Keratinocyte (primary cell): Measurements from ENCODE around the gene EXOC4. TPM values are rescaled to one million over a fixed set of nuclear protein-coding genes. Genes with fewer than 3 reads are reported as not detected.

Experiments
- DNase-seq: peaks from one replicate; pipeline ENCODE4 v3.0.0-alpha.2; 2011; ENCODE audit warnings: low read depth, missing footprints, low spot score
- FAIRE-seq: peaks from 2 replicates; lab custom pipeline; 2011; peaks lifted over from hg19 to GRCh38; lab: Jason Lieb, UNC
- H2AFZ ChIP-seq: 2 replicates; pipeline ENCODE4 v1.6.0; 2012; ENCODE audit warnings: low read length, control low read depth, inconsistent platforms; ENCODE audit not compliant: control insufficient read depth
- H3K27ac ChIP-seq: 2 replicates; pipeline ENCODE4 v1.5.1; 2011; ENCODE audit warnings: low read length; ENCODE audit not compliant: control insufficient read depth, insufficient read depth
- H3K27me3 ChIP-seq: 3 replicates; pipeline ENCODE4 v1.6.0; 2011; ENCODE audit warnings: low read length; ENCODE audit not compliant: control insufficient read depth, insufficient read depth; ENCODE audit errors: extremely low read depth
- H3K36me3 ChIP-seq, 2 experiments: 2 replicates in 1 of 2; 3 replicates in 1 of 2; pipeline ENCODE4 v1.5.1; 2011; ENCODE audit warnings: low read length in 2 of 2, mild to moderate bottlenecking in 1 of 2; ENCODE audit not compliant: control insufficient read depth in 2 of 2, insufficient read depth in 2 of 2; ENCODE audit errors: extremely low read depth in 1 of 2
- H3K4me1 ChIP-seq: 3 replicates; pipeline ENCODE4 v1.5.1; 2011; ENCODE audit warnings: low read length; ENCODE audit not compliant: control insufficient read depth, insufficient read depth; ENCODE audit errors: extremely low read depth
- H3K4me2 ChIP-seq: 3 replicates; pipeline ENCODE4 v1.6.0; 2011; ENCODE audit warnings: low read depth, low read length; ENCODE audit not compliant: control insufficient read depth, insufficient read depth; ENCODE audit errors: extremely low read depth
- H3K4me3 ChIP-seq, 3 experiments: fragments of 200-600 bp in 1 of 3; sonication (generic) in 1 of 3; 2 replicates in 2 of 3; 3 replicates in 1 of 3; pipeline ENCODE4 v1.5.1; 2011 to 2016; ENCODE audit warnings: low read length in 3 of 3, mild to moderate bottlenecking in 3 of 3, control low read depth in 2 of 3, inconsistent platforms in 1 of 3, low read depth in 1 of 3, mixed read lengths in 1 of 3, mixed run types in 1 of 3, moderate library complexity in 1 of 3; ENCODE audit not compliant: control insufficient read depth in 2 of 3, insufficient read depth in 2 of 3; ENCODE audit errors: extremely low read depth in 1 of 3
- H3K79me2 ChIP-seq: 2 replicates; pipeline ENCODE4 v1.6.0; 2012; ENCODE audit warnings: low read length; ENCODE audit not compliant: control insufficient read depth, insufficient read depth
- H3K9ac ChIP-seq: 3 replicates; pipeline ENCODE4 v1.6.0; 2011; ENCODE audit warnings: low read length; ENCODE audit not compliant: control insufficient read depth, insufficient read depth; ENCODE audit errors: extremely low read depth
- H3K9me1 ChIP-seq: 3 replicates; pipeline ENCODE4 v1.6.0; 2011; ENCODE audit warnings: low read length; ENCODE audit not compliant: control insufficient read depth, insufficient read depth; ENCODE audit errors: extremely low read depth
- H3K9me3 ChIP-seq: 2 replicates; pipeline ENCODE4 v1.5.1; 2012; ENCODE audit warnings: low read depth, low read length; ENCODE audit not compliant: control insufficient read depth
- H4K20me1 ChIP-seq: 3 replicates; pipeline ENCODE4 v1.6.0; 2011; ENCODE audit warnings: low read length; ENCODE audit not compliant: control insufficient read depth, insufficient read depth; ENCODE audit errors: extremely low read depth
- CTCF ChIP-seq, 3 experiments: IDR thresholded peaks in 1 of 3; conservative IDR thresholded peaks in 1 of 3; optimal IDR thresholded peaks in 1 of 3; 2 replicates in 2 of 3; 3 replicates in 1 of 3; pipeline versions ENCODE3 to v1.5.1; 2011; ENCODE audit warnings: low read length in 3 of 3, mild to moderate bottlenecking in 3 of 3, moderate library complexity in 2 of 3, control low read depth in 1 of 3, inconsistent platforms in 1 of 3; ENCODE audit not compliant: insufficient read depth in 2 of 3; ENCODE audit errors: extremely low read depth in 1 of 3
- EZH2 ChIP-seq: IDR thresholded peaks from one replicate; pipeline ENCODE4 v1.6.1; 2012; ENCODE audit warnings: inconsistent platforms, mild to moderate bottlenecking, low read length, moderate library complexity
- dilution Hi-C: fragments of 300-500 bp; cut with MboI; formaldehyde crosslinking; loops from one replicate; pipeline ENCODE4 v1.7.0; 2020; ENCODE audit warnings: low sequenced_read_pairs; ENCODE audit not compliant: extremely low pct_ligation_motif_present
- polyA plus RNA-seq, 5 experiments: library from polyadenylated mRNA; depleted of rRNA in 3 of 5; stranded (reverse) in 3 of 5; stranded (forward) in 1 of 5; unstranded in 1 of 5; fragments of >200 nt; gene quantifications; 1 replicate in 1 of 5; 2 replicates in 3 of 5; 3 replicates in 1 of 5; pipeline versions ENCODE4 v1.2.1 to v1.2.3, GENCODE V29; 2011 to 2012; ENCODE audit warnings: missing spikeins in 2 of 5, low read depth in 1 of 5, low replicate concordance in 1 of 5

EXOC4 gene
- polyA plus RNA-seq, 1 donor (not counting 4 experiments of a cell fraction or from before 2014, with no cell fraction given), result 52.6 TPM

- Histone ChIP-seq H3K4me2 (no peak overlapping the region), H3K9me3 (no peaks in the 10 kb centered on the region), H3K27ac (no peak overlapping the region), H3K36me3 (no peaks in the 10 kb centered on the region), H3K27me3 (no peaks in the 10 kb centered on the region), H3K79me2 (no peaks in the 10 kb centered on the region), H2AFZ (no peak overlapping the region), H3K4me1 (no peaks in the 10 kb centered on the region), H3K4me3 (no peak overlapping the region), H3K9ac (no peak overlapping the region), H3K9me1 (no peaks in the 10 kb centered on the region), H4K20me1 (no peaks in the 10 kb centered on the region)
- TF ChIP-seq CTCF (optimal IDR thresholded peaks at IDR 0.05 in 1 of 3, IDR thresholded peaks at IDR 0.05 in 1 of 3, conservative IDR thresholded peaks at IDR 0.05 in 1 of 3; ENCODE audit: extremely low read depth in 1 of 3, insufficient read depth in 2 of 3, low read length in 3 of 3) (no peak), EZH2 (no peak)
- FAIRE-seq, result no peak
- dilution Hi-C loops, result no loop called here
- no peak for DNase-seq
These were observed 141.5 kb downstream of the EXOC4 start for GRCh38 chr7:133394369-133394768.

GRCh38 chr7:133395551-133395950 lies 142.7 kb downstream of the EXOC4 start:
- FAIRE-seq (no peak), DNase-seq (no peak)
- dilution Hi-C loops, result no loop called here
- H3K27me3 ChIP-seq, result no peaks in the 10 kb centered on the region
- no peaks in the 10 kb centered on the region for H4K20me1 ChIP-seq
- H3K4me3 ChIP-seq, result no peak overlapping the region
- TF ChIP-seq EZH2 (no peak), CTCF (optimal IDR thresholded peaks at IDR 0.05 in 1 of 3, IDR thresholded peaks at IDR 0.05 in 1 of 3, conservative IDR thresholded peaks at IDR 0.05 in 1 of 3; ENCODE audit: extremely low read depth in 1 of 3, insufficient read depth in 2 of 3, low read length in 3 of 3) (no peak)
- H3K4me1 ChIP-seq, result no peaks in the 10 kb centered on the region
- H3K9me3 ChIP-seq, result no peaks in the 10 kb centered on the region
- no peak overlapping the region for H2AFZ ChIP-seq
- H3K27ac ChIP-seq, result no peak overlapping the region
- H3K79me2 ChIP-seq, result no peaks in the 10 kb centered on the region
- no peaks in the 10 kb centered on the region for H3K36me3 ChIP-seq
- H3K9ac ChIP-seq, result no peak overlapping the region
- H3K4me2 ChIP-seq, result no peak overlapping the region
- no peaks in the 10 kb centered on the region for H3K9me1 ChIP-seq
